HG03457 (cell line): Measurements from ENCODE around the gene INO80B.

Source experiments
- ATAC-seq: cut with Tn5 transposase; IDR thresholded peaks from one replicate; pipeline ENCODE4 v1.9.1; 2021; ENCODE audit warnings: moderate number of reproducible peaks; ENCODE audit not compliant: unreplicated experiment

INO80B gene

GRCh38 chr2:74500578-74500946, 45.7 kb downstream of the INO80B start:
- no peak for ATAC-seq

- ATAC-seq, result no peak
Measured at GRCh38 chr2:74501335-74502071, 46.6 kb downstream of the INO80B start.

- ATAC-seq, result no peak
Measured at GRCh38 chr2:74502147-74502719, 47.3 kb downstream of the INO80B start.

- ATAC-seq, result no peak
Measured at GRCh38 chr2:74502720-74503505, 48.0 kb downstream of the INO80B start.

- no peak for ATAC-seq
Measured at GRCh38 chr2:74503506-74504475, 48.9 kb downstream of the INO80B start.

GRCh38 chr2:74504591-74504990, 49.7 kb downstream of the INO80B start:
- ATAC-seq, result no peak

- no peak for ATAC-seq
Measured at GRCh38 chr2:74505448-74506246, 50.8 kb downstream of the INO80B start.

GRCh38 chr2:74507145-74507925, 52.4 kb downstream of the INO80B start, which contains the start of gene PCGF1:
Gene PCGF1, minus strand, starts transcription at chr2:74507695. Its CDS starts 27 bp downstream, at chr2:74507668.
- peak; percentile 72 for ATAC-seq
